MG63 (cell line): ENCODE measurements around the gene CDH16. TPM values are rescaled to one million over a fixed set of nuclear protein-coding genes. Genes with fewer than 3 reads are reported as not detected.
A peak's percentile ranks its signal among the peaks of the same experiment; 100 is the strongest.
"Not testable (repeated sequence)": the region's sequence is repeated elsewhere in the genome, so short reads cannot be mapped to it uniquely, and the experiment has no call there.

Source experiments
- DNase-seq: peaks from one replicate; pipeline ENCODE4 v3.0.0-alpha.2; 2020
- H3K27me3 ChIP-seq: fragments of 250-450 bp; sonication (Bioruptor Pico); 2 replicates; pipeline ENCODE4 v1.5.1; 2020; ENCODE audit warnings: mild to moderate bottlenecking, moderate library complexity
- H3K36me3 ChIP-seq: fragments of 250-450 bp; sonication (Bioruptor Pico); 2 replicates; pipeline ENCODE4 v1.5.1; 2020; ENCODE audit warnings: mild to moderate bottlenecking, moderate library complexity
- H3K4me3 ChIP-seq: fragments of 250-450 bp; sonication (Bioruptor Pico); 2 replicates; pipeline ENCODE4 v1.5.1; 2020; ENCODE audit warnings: mild to moderate bottlenecking, moderate library complexity
- H3K9me3 ChIP-seq: fragments of 250-450 bp; sonication (Bioruptor Pico); 2 replicates; pipeline ENCODE4 v1.5.1; 2020; ENCODE audit warnings: mild to moderate bottlenecking, moderate library complexity
- total RNA-seq: library from RNA; depleted of rRNA; stranded (reverse); fragments of >200 nt; shearing (Covaris generic); gene quantifications from 2 replicates; pipeline ENCODE4 v1.2.3, GENCODE V29; 2014; ENCODE audit warnings: low replicate concordance

Gene CDH16
- total RNA-seq, 1 experiment from 2014 or later = not detected

GRCh38 chr16:66880288-66881013 is 38.2 kb downstream of the CDH16 start, which contains the start of gene PDP2:
Gene PDP2 (plus strand): TSS chr16:66880515. CDS start chr16:66884285, 3,770 bp downstream.
- no peaks in the 10 kb centered on the region for H3K36me3 ChIP-seq
- H3K4me3 ChIP-seq = peak within 1 kb of the TSS; percentile 80
- H3K9me3 ChIP-seq = no peaks in the 10 kb centered on the region
- no peaks in the 10 kb centered on the region for H3K27me3 ChIP-seq
- peak; percentile 86 for DNase-seq

- H3K4me3 ChIP-seq = no peak overlapping the region
- no peaks in the 10 kb centered on the region for H3K9me3 ChIP-seq
- no peak for DNase-seq
- no peaks in the 10 kb centered on the region for H3K27me3 ChIP-seq
- no peaks in the 10 kb centered on the region for H3K36me3 ChIP-seq
Observed at GRCh38 chr16:66878067-66878466, 40.6 kb downstream of the CDH16 start.

- Histone ChIP-seq H3K9me3 (no peaks in the 10 kb centered on the region), H3K4me3 (no peak overlapping the region), H3K27me3 (no peaks in the 10 kb centered on the region), H3K36me3 (no peaks in the 10 kb centered on the region)
- DNase-seq = no peak
Observed at GRCh38 chr16:66874079-66874775, 44.5 kb downstream of the CDH16 start.

GRCh38 chr16:66873685-66874055 is 45.0 kb downstream of the CDH16 start:
- Histone ChIP-seq H3K9me3 (no peaks in the 10 kb centered on the region), H3K27me3 (no peaks in the 10 kb centered on the region), H3K4me3 (no peak overlapping the region), H3K36me3 (no peaks in the 10 kb centered on the region)
- DNase-seq = no peak

GRCh38 chr16:66872943-66873684 is 45.6 kb downstream of the CDH16 start:
- Histone ChIP-seq H3K4me3 (peak overlapping the region; percentile 40), H3K27me3 (no peaks in the 10 kb centered on the region)

GRCh38 chr16:66872559-66872942 is 46.1 kb downstream of the CDH16 start:
- Histone ChIP-seq H3K36me3 (no peaks in the 10 kb centered on the region), H3K27me3 (no peaks in the 10 kb centered on the region), H3K4me3 (peak overlapping the region; percentile 40), H3K9me3 (no peaks in the 10 kb centered on the region)
- DNase-seq = no peak

More at GRCh38 chr16:66872943-66873684, 45.6 kb downstream of the CDH16 start:
- no peaks in the 10 kb centered on the region for H3K9me3 ChIP-seq
- no peaks in the 10 kb centered on the region for H3K36me3 ChIP-seq
- peak; percentile 91 for DNase-seq

GRCh38 chr16:66871840-66872239 is 46.8 kb downstream of the CDH16 start:
- Histone ChIP-seq H3K9me3 (no peaks in the 10 kb centered on the region), H3K36me3 (no peaks in the 10 kb centered on the region), H3K4me3 (no peak overlapping the region), H3K27me3 (no peaks in the 10 kb centered on the region)
- DNase-seq = no peak

GRCh38 chr16:66871363-66871762 is 47.3 kb downstream of the CDH16 start:
- not testable (repeated sequence) for H3K27me3 ChIP-seq, H3K4me3 ChIP-seq, H3K9me3 ChIP-seq, H3K36me3 ChIP-seq, DNase-seq

GRCh38 chr16:66869424-66869823 is 49.3 kb downstream of the CDH16 start:
- Histone ChIP-seq H3K4me3 (no peak overlapping the region), H3K9me3 (no peaks in the 10 kb centered on the region), H3K36me3 (no peaks in the 10 kb centered on the region), H3K27me3 (no peaks in the 10 kb centered on the region)
- DNase-seq = no peak

- no peak overlapping the region for H3K4me3 ChIP-seq
- H3K36me3 ChIP-seq = no peaks in the 10 kb centered on the region
- no peak for DNase-seq
- no peaks in the 10 kb centered on the region for H3K9me3 ChIP-seq
- no peaks in the 10 kb centered on the region for H3K27me3 ChIP-seq
Observed at GRCh38 chr16:66863707-66864106, 55.0 kb downstream of the CDH16 start.

- no peak for DNase-seq
- Histone ChIP-seq H3K36me3 (no peaks in the 10 kb centered on the region), H3K4me3 (no peak overlapping the region), H3K9me3 (no peaks in the 10 kb centered on the region), H3K27me3 (no peaks in the 10 kb centered on the region)
Observed at GRCh38 chr16:66862023-66862520, 56.6 kb downstream of the CDH16 start.

- DNase-seq = no peak
- Histone ChIP-seq H3K36me3 (no peaks in the 10 kb centered on the region), H3K4me3 (no peak overlapping the region)
Observed at GRCh38 chr16:66859397-66860068, 59.2 kb downstream of the CDH16 start.

GRCh38 chr16:66858740-66859396 is 59.8 kb downstream of the CDH16 start:
- Histone ChIP-seq H3K36me3 (no peaks in the 10 kb centered on the region), H3K27me3 (no peaks in the 10 kb centered on the region), H3K4me3 (no peak overlapping the region), H3K9me3 (no peaks in the 10 kb centered on the region)
- DNase-seq = peak; percentile 70

More at GRCh38 chr16:66859397-66860068, 59.2 kb downstream of the CDH16 start:
- H3K27me3 ChIP-seq = no peaks in the 10 kb centered on the region
- no peaks in the 10 kb centered on the region for H3K9me3 ChIP-seq
